Ovary (tissue), 3 donors: ENCODE results near the gene KCTD12.

Experiments
- CTCF ChIP-seq, 3 donors: fragments of 450-650 bp in 2 of 3; fragments of 200-600 bp in 1 of 3; IDR thresholded peaks; one replicate each; pipeline versions ENCODE4 v1.5.1 to v1.8.0; 2016 to 2022; ENCODE audit warnings: antibody characterized with exemption in 3 of 3, mild to moderate bottlenecking in 1 of 3
- EP300 ChIP-seq: sonication (generic); formaldehyde crosslinking; IDR thresholded peaks from one replicate; pipeline ENCODE4 v1.6.1; 2017; ENCODE audit warnings: antibody characterized with exemption
- POLR2A ChIP-seq: fragments of 450-650 bp; IDR thresholded peaks from one replicate; pipeline ENCODE4 v1.6.1; 2017; ENCODE audit warnings: antibody characterized with exemption, mild to moderate bottlenecking, moderate library complexity
- donor health status: DM: no; HTN: no; CAD: no.

DNA sequence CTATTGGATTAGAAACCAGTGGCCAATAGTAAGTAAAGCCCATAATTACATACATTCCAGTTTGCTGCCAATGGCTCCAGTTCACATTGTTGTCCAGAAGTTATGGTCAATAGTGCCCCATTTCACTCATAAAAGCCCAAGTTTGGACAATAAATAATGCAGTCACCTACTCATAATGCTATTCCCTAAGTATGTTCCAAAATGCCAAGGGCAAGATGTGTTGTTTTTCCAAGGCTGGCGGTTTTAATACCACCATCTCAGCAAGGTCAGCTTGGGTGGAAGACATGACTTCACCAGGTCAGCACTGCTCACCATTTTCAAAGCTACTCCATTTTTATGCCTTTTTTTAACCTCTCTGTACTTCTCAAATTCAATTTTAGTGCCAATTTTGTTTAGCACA, 32.7 kb downstream of the KCTD12 start:
- TF ChIP-seq POLR2A: no peak
- no peak for TF ChIP-seq CTCF (IDR thresholded peaks at IDR 0.05)
- no peak for TF ChIP-seq EP300
